ENCODE data around the gene CRCP.
"Not testable (repeated sequence)": the region's sequence is repeated elsewhere in the genome, so short reads cannot be mapped to it uniquely, and the experiment has no call there.

The CRCP gene

GRCh38 chr7:66162622-66163021, 48.0 kb downstream of the CRCP start:
- no peak for DNase-seq

- DNase-seq: no peak
Observed at GRCh38 chr7:66163186-66163610, 48.6 kb downstream of the CRCP start.

GRCh38 chr7:66164356-66164755, 49.7 kb downstream of the CRCP start:
- no peak for DNase-seq

- DNase-seq: peak; percentile 51
Observed at GRCh38 chr7:66167773-66168387, 53.2 kb downstream of the CRCP start.

- no peak for DNase-seq
Observed at GRCh38 chr7:66169616-66170015, 55.0 kb downstream of the CRCP start.

GRCh38 chr7:66170309-66171231, 55.9 kb downstream of the CRCP start:
- no peak for DNase-seq

GRCh38 chr7:66172536-66173401, 58.1 kb downstream of the CRCP start:
- not testable (repeated sequence) for DNase-seq

- DNase-seq: no peak
Observed at GRCh38 chr7:66173856-66174255, 59.2 kb downstream of the CRCP start.

GRCh38 chr7:66175006-66175405, 60.4 kb downstream of the CRCP start:
- DNase-seq: not testable (repeated sequence)

- no peak for DNase-seq
Observed at GRCh38 chr7:66176914-66177313, 62.3 kb downstream of the CRCP start.

GRCh38 chr7:66178258-66178657, 63.6 kb downstream of the CRCP start:
- DNase-seq: no peak

GRCh38 chr7:66181329-66181728, 66.7 kb downstream of the CRCP start:
- no peak for DNase-seq

GRCh38 chr7:66181845-66182244, 67.2 kb downstream of the CRCP start:
- DNase-seq: no peak

- DNase-seq: no peak
Observed at GRCh38 chr7:66182920-66183319, 68.3 kb downstream of the CRCP start.

GRCh38 chr7:66183700-66184099, 69.1 kb downstream of the CRCP start:
- DNase-seq: no peak

- no peak for DNase-seq
Observed at GRCh38 chr7:66185680-66186187, 71.1 kb downstream of the CRCP start.

- no peak for DNase-seq
Observed at GRCh38 chr7:66186991-66187390, 72.3 kb downstream of the CRCP start.

GRCh38 chr7:66187905-66188304, 73.3 kb downstream of the CRCP start:
- no peak for DNase-seq

GRCh38 chr7:66188645-66189044, 74.0 kb downstream of the CRCP start:
- DNase-seq: no peak

- DNase-seq: no peak
Observed at GRCh38 chr7:66189695-66190503, 75.3 kb downstream of the CRCP start.

- DNase-seq: no peak
Observed at GRCh38 chr7:66190504-66190857, 75.8 kb downstream of the CRCP start.

- no peak for DNase-seq
Observed at GRCh38 chr7:66193146-66193725, 78.6 kb downstream of the CRCP start.
